KMS-11 (cell line): Measurements from ENCODE around the gene NPIPB6.

Experiments used
- H2AFZ ChIP-seq: fragments of 200-600 bp; sonication (generic); 2 replicates; pipeline ENCODE4 v1.6.1; 2016; ENCODE audit warnings: antibody characterized with exemption, mixed run types, low read depth
- H3K27ac ChIP-seq: fragments of 200-600 bp; sonication (generic); 2 replicates; pipeline ENCODE4 v1.6.1; 2016; ENCODE audit warnings: mild to moderate bottlenecking, mixed run types
- H3K27me3 ChIP-seq: fragments of 200-600 bp; sonication (generic); 2 replicates; pipeline ENCODE4 v1.6.1; 2017; ENCODE audit warnings: mild to moderate bottlenecking, low read depth, mixed run types, moderate library complexity; ENCODE audit not compliant: insufficient read depth
- H3K36me3 ChIP-seq: fragments of 200-600 bp; sonication (generic); 2 replicates; pipeline ENCODE4 v1.6.1; 2017; ENCODE audit warnings: mild to moderate bottlenecking, mixed run types; ENCODE audit not compliant: insufficient read depth
- H3K4me1 ChIP-seq: fragments of 200-600 bp; sonication (generic); 2 replicates; pipeline ENCODE4 v1.6.1; 2016; ENCODE audit warnings: mild to moderate bottlenecking, low read depth, mixed run types; ENCODE audit not compliant: poor library complexity, severe bottlenecking
- H3K4me2 ChIP-seq: fragments of 200-600 bp; sonication (generic); 2 replicates; pipeline ENCODE4 v1.7.0; 2016; ENCODE audit warnings: mild to moderate bottlenecking, mixed run types
- H3K4me3 ChIP-seq: fragments of 200-600 bp; sonication (generic); IDR thresholded peaks from 2 replicates; pipeline ENCODE4 v1.6.1; 2017; ENCODE audit warnings: low read depth, low read length, mixed read lengths; ENCODE audit not compliant: insufficient read depth
- H3K79me2 ChIP-seq: fragments of 200-600 bp; sonication (generic); 2 replicates; pipeline ENCODE4 v1.6.1; 2016; ENCODE audit warnings: low read depth, mixed run types; ENCODE audit not compliant: insufficient read depth
- H3K9ac ChIP-seq: fragments of 200-600 bp; sonication (generic); 2 replicates; pipeline ENCODE4 v1.6.1; 2016; ENCODE audit warnings: mild to moderate bottlenecking, mixed run types
- H4K20me1 ChIP-seq: fragments of 200-600 bp; sonication (generic); 2 replicates; pipeline ENCODE4 v1.6.1; 2016; ENCODE audit warnings: mild to moderate bottlenecking, mixed run types; ENCODE audit not compliant: insufficient read depth
- CTCF ChIP-seq: fragments of 200-600 bp; sonication (generic); conservative IDR thresholded peaks from 2 replicates; pipeline ENCODE4 v1.6.1; 2017; ENCODE audit warnings: low read depth, mild to moderate bottlenecking, antibody characterized with exemption, low read length, moderate library complexity, mixed read lengths

NPIPB6 gene

GRCh38 chr16:28311913-28312312 lies 51.4 kb downstream of the NPIPB6 start:
- no peak overlapping the region for H3K9ac ChIP-seq
- H4K20me1 ChIP-seq, result no peaks in the 10 kb centered on the region
- peaks cover 64% of the 10 kb centered on the region for H3K27me3 ChIP-seq
- H2AFZ ChIP-seq, result no peak overlapping the region
- TF ChIP-seq CTCF, result no peak
- no peaks in the 10 kb centered on the region for H3K79me2 ChIP-seq
- H3K4me2 ChIP-seq, result no peak overlapping the region
- H3K27ac ChIP-seq, result no peak overlapping the region
- H3K4me1 ChIP-seq, result peaks cover 3% of the 10 kb centered on the region
- no peaks in the 10 kb centered on the region for H3K36me3 ChIP-seq
- H3K4me3 ChIP-seq, result no peak overlapping the region

GRCh38 chr16:28311413-28311812 lies 51.9 kb downstream of the NPIPB6 start:
- Histone ChIP-seq H3K9ac (no peak overlapping the region), H3K4me1 (no peaks in the 10 kb centered on the region)

DNA sequence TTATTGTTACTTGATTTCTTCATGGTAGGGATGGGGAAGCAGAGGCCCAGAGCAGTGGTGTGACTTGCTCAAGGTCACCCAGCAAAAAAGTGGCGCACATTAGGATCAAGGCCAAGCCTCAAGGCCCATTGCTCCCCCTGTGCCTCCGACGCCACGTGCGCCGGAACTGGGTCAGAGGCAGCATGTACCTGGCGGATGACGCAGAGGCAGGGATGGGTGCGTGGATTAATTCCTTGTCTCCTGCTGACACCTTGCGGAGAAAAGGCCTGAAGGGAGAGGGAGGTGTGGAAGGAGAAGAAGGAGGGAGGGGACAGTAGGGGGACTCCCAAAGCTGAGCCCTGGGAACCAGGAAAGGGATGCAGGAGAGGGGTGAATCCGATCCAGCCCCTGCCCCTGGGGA lies 52.5 kb downstream of the NPIPB6 start:
- no peak overlapping the region for H2AFZ ChIP-seq
- H4K20me1 ChIP-seq, result no peaks in the 10 kb centered on the region
- H3K27me3 ChIP-seq, result peaks cover 76% of the 10 kb centered on the region
- TF ChIP-seq CTCF, result no peak
- no peaks in the 10 kb centered on the region for H3K79me2 ChIP-seq
- no peak overlapping the region for H3K4me2 ChIP-seq
- no peak overlapping the region for H3K9ac ChIP-seq
- no peaks in the 10 kb centered on the region for H3K4me1 ChIP-seq
- H3K4me3 ChIP-seq, result no peak overlapping the region
- no peaks in the 10 kb centered on the region for H3K36me3 ChIP-seq
- H3K27ac ChIP-seq, result no peak overlapping the region

More at GRCh38 chr16:28311413-28311812, 51.9 kb downstream of the NPIPB6 start:
- Histone ChIP-seq H2AFZ (no peak overlapping the region), H3K27ac (no peak overlapping the region), H3K27me3 (peaks cover 70% of the 10 kb centered on the region), H3K4me3 (no peak overlapping the region), H3K4me2 (no peak overlapping the region), H4K20me1 (no peaks in the 10 kb centered on the region), H3K36me3 (no peaks in the 10 kb centered on the region), H3K79me2 (no peaks in the 10 kb centered on the region)
- no peak for TF ChIP-seq CTCF

DNA sequence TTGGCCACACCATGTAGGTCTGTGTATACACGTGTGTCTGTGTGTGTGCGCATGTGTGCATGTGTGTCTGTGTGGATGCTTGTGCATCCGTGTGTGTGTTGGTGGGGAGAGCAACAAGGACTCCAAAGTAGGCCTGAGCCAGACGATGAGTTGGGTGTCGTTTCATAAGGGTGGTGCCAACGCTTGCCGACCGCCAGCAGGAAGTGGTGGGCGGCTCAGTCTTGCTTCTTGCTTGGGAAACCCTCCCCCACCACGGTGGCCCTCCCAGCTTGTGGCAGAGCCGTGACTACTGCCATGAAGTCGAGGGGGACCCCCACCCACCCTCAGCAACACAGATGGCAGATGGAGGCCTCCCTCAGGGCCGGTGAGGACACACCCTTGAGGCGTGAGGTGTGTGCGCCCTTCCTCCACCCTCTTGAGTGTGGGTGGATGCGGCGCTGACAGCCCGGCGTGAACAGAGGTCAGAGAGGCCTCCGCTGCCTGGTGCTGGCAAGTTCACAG lies 53.4 kb downstream of the NPIPB6 start:
- Histone ChIP-seq H3K9ac (no peak overlapping the region), H3K79me2 (no peaks in the 10 kb centered on the region), H2AFZ (no peak overlapping the region), H4K20me1 (no peaks in the 10 kb centered on the region), H3K4me1 (no peaks in the 10 kb centered on the region), H3K4me3 (no peak overlapping the region), H3K27me3 (peaks cover 81% of the 10 kb centered on the region), H3K36me3 (no peaks in the 10 kb centered on the region), H3K27ac (no peak overlapping the region), H3K4me2 (no peak overlapping the region)
- TF ChIP-seq CTCF, result no peak
